A549 (cell line): ENCODE measurements around the gene LEKR1. TPM values are rescaled to one million over a fixed set of nuclear protein-coding genes. Genes with fewer than 3 reads are reported as not detected.

Experiments
- ATAC-seq, 2 experiments: fragments of 200-7000 bp in 1 of 2; fragments of >200 bp in 1 of 2; cut with Nextera tagmentation in 1 of 2; cut with Tn5 transposase in 1 of 2; 3 replicates each; pipeline versions ENCODE4 v1.8.0 to v1.9.1; 2018 to 2020; ENCODE audit warnings: mild to moderate bottlenecking in 1 of 2, moderate library complexity in 1 of 2
- CTCF ChIA-PET: fragments of 300-600 bp; sonication (Branson Sonifier 250); formaldehyde crosslinking; extraction: SDS; loops from one replicate; lab custom pipeline; 2021; ENCODE audit warnings: antibody characterized with exemption, inconsistent platforms; lab: Yijun Ruan, JAX
- POLR2A ChIA-PET: fragments of 350-600 bp; formaldehyde crosslinking; extraction: SDS; loops from one replicate; lab custom pipeline; 2021; ENCODE audit warnings: antibody characterized with exemption, inconsistent platforms; lab: Yijun Ruan, JAX
- DNase-seq, 2 experiments: peaks; one replicate each; pipeline versions ENCODE4 v3.0.0 to v3.0.0-alpha.2; 2011 to 2016; ENCODE audit warnings: low read depth in 1 of 2, low spot score in 1 of 2
- FAIRE-seq: peaks from 2 replicates; lab custom pipeline; 2011; peaks lifted over from hg19 to GRCh38; lab: Jason Lieb, UNC
- H3K27ac ChIP-seq, 2 experiments: fragments of >200 bp; sonication (Bioruptor Twin); formaldehyde crosslinking; 3 replicates each; pipeline ENCODE4 v1.5.1; 2016 to 2017
- H3K4me1 ChIP-seq: fragments of >200 bp; sonication (Bioruptor Twin); formaldehyde crosslinking; 3 replicates; pipeline ENCODE4 v1.6.1; 2016
- H3K4me2 ChIP-seq: fragments of >200 bp; sonication (Bioruptor Twin); formaldehyde crosslinking; 3 replicates; pipeline ENCODE4 v1.6.1; 2016
- H3K4me3 ChIP-seq: fragments of >200 bp; sonication (Bioruptor Twin); formaldehyde crosslinking; 3 replicates; pipeline ENCODE4 v1.5.1; 2016
- H3K9me3 ChIP-seq: fragments of >200 bp; sonication (Bioruptor Twin); formaldehyde crosslinking; 3 replicates; pipeline ENCODE4 v1.6.1; 2016
- BCL3 ChIP-seq: fragments of >200 bp; sonication (Bioruptor Twin); formaldehyde crosslinking; IDR thresholded peaks from 3 replicates; pipeline ENCODE4 v1.6.1; 2016
- BHLHE40 ChIP-seq: IDR thresholded peaks from 2 replicates; pipeline ENCODE4 v1.6.1; 2012; ENCODE audit warnings: low read depth, low read length, inconsistent platforms
- CBX8 ChIP-seq: fragments of 200-600 bp; sonication (generic); IDR thresholded peaks from 2 replicates; pipeline ENCODE4 v1.6.1; 2016
- CHD2 ChIP-seq: fragments of 150-350 bp; IDR thresholded peaks from 2 replicates; pipeline ENCODE4 v1.6.1; 2014; ENCODE audit warnings: low read length; ENCODE audit not compliant: partially characterized antibody
- EHF ChIP-seq: fragments of 250-450 bp; sonication (Bioruptor Pico); IDR thresholded peaks from 2 replicates; pipeline ENCODE4 v1.5.0; 2020; ENCODE audit warnings: mild to moderate bottlenecking
- EP300 ChIP-seq, 2 experiments: fragments of >200 bp; sonication (Bioruptor Twin); formaldehyde crosslinking; IDR thresholded peaks; 2 replicates in 1 of 2; 3 replicates in 1 of 2; pipeline ENCODE4 v1.6.1; 2016 to 2017
- FOSL2 ChIP-seq, 2 experiments: fragments of 450-650 bp in 1 of 2; fragments of >200 bp in 1 of 2; sonication (Bioruptor Twin) in 1 of 2; formaldehyde crosslinking; IDR thresholded peaks; 2 replicates each; pipeline versions ENCODE4 v1.5.0 to v1.6.1; 2016 to 2020; ENCODE audit warnings: mild to moderate bottlenecking in 1 of 2, moderate library complexity in 1 of 2
- GATA3 ChIP-seq: IDR thresholded peaks from 2 replicates; pipeline ENCODE4 v1.6.1; 2012; ENCODE audit warnings: borderline replicate concordance
- HOXB13 ChIP-seq: fragments of 250-450 bp; sonication (Bioruptor Pico); IDR thresholded peaks from 2 replicates; pipeline ENCODE4 v1.5.0; 2020; ENCODE audit warnings: low read depth, mild to moderate bottlenecking, moderate library complexity
- HOXB5 ChIP-seq: fragments of 250-450 bp; sonication (Bioruptor Pico); IDR thresholded peaks from 2 replicates; pipeline ENCODE4 v1.5.0; 2020; ENCODE audit warnings: mild to moderate bottlenecking, moderate library complexity
- MAZ ChIP-seq: fragments of 150-350 bp; IDR thresholded peaks from 2 replicates; pipeline ENCODE4 v1.6.1; 2014; ENCODE audit warnings: antibody characterized with exemption, low read depth, low read length, borderline replicate concordance
- NR3C1 ChIP-seq: fragments of >200 bp; sonication (Bioruptor Twin); formaldehyde crosslinking; IDR thresholded peaks from 3 replicates; pipeline ENCODE4 v1.6.1; 2017
- PBX3 ChIP-seq: IDR thresholded peaks from 2 replicates; pipeline ENCODE4 v1.6.1; 2012
- PHF8 ChIP-seq: fragments of 200-600 bp; sonication (generic); IDR thresholded peaks from 2 replicates; pipeline ENCODE4 v1.6.1; 2016; ENCODE audit warnings: low read depth, mild to moderate bottlenecking, antibody characterized with exemption, moderate library complexity, borderline replicate concordance
- POLR2A ChIP-seq: IDR thresholded peaks from 2 replicates; pipeline ENCODE4 v1.6.1; 2012; ENCODE audit warnings: mild to moderate bottlenecking, low read length
- RAD21 ChIP-seq, 2 experiments: fragments of >200 bp in 1 of 2; sonication (Bioruptor Twin) in 1 of 2; formaldehyde crosslinking in 1 of 2; IDR thresholded peaks in 1 of 2; conservative IDR thresholded peaks in 1 of 2; 2 replicates in 1 of 2; 3 replicates in 1 of 2; pipeline ENCODE4 v1.6.1; 2012 to 2018; ENCODE audit warnings: inconsistent platforms in 1 of 2
- RCOR1 ChIP-seq: fragments of 150-350 bp; IDR thresholded peaks from 2 replicates; pipeline ENCODE4 v1.6.1; 2014; ENCODE audit warnings: antibody characterized with exemption, low read length, low read depth
- REST ChIP-seq: fragments of 200-600 bp; sonication (generic); IDR thresholded peaks from 2 replicates; pipeline ENCODE4 v1.6.1; 2016; ENCODE audit warnings: antibody characterized with exemption, mild to moderate bottlenecking, moderate library complexity
- SREBF2 ChIP-seq: fragments of 450-650 bp; IDR thresholded peaks from 2 replicates; pipeline ENCODE4 v1.6.1; 2014; ENCODE audit warnings: mild to moderate bottlenecking, moderate library complexity
- TFCP2L1 ChIP-seq: fragments of 250-450 bp; sonication (Bioruptor Pico); IDR thresholded peaks from 2 replicates; pipeline ENCODE4 v1.5.0; 2021; ENCODE audit warnings: mild to moderate bottlenecking
- TP53 ChIP-seq: fragments of 250-450 bp; sonication (Bioruptor Pico); IDR thresholded peaks from 2 replicates; pipeline ENCODE4 v1.5.0; 2021; ENCODE audit warnings: mild to moderate bottlenecking, moderate library complexity
- ZC3H11A ChIP-seq: fragments of 450-650 bp; IDR thresholded peaks from 2 replicates; pipeline ENCODE4 v1.6.1; 2014; ENCODE audit warnings: antibody characterized with exemption, mild to moderate bottlenecking
- ZNF302 ChIP-seq: fragments of 250-450 bp; sonication (Bioruptor Pico); IDR thresholded peaks from 2 replicates; pipeline ENCODE4 v1.9.0; 2021; ENCODE audit warnings: inconsistent platforms, mild to moderate bottlenecking, moderate library complexity
- WGBS: methylation state at CpG from one replicate; pipeline ENCODE4 v1.1.6; 2017; ENCODE audit errors: missing lambda C conversion rate; 5-methylcytosine and 5-hydroxymethylcytosine counted together
- polyA plus RNA-seq, 4 experiments: library from polyadenylated mRNA; depleted of rRNA in 3 of 4; stranded (reverse); fragments of >200 nt; fragmentation: RNase III in 1 of 4; extraction: RNeasy Plus Mini Kit Qiagen cat#74134 plus additional on column Dnase treatment in 1 of 4; gene quantifications; 2 replicates in 3 of 4; 3 replicates in 1 of 4; pipeline ENCODE4 v1.2.3, GENCODE V29; 2011 to 2017
- TF ChIP-seq, protein P1 (sequence below): fragments of 250-450 bp; sonication (Bioruptor Pico); IDR thresholded peaks from 2 replicates; pipeline ENCODE4 v1.5.0; 2020; ENCODE audit warnings: low read depth, mild to moderate bottlenecking, moderate library complexity
- TF ChIP-seq, protein P2 (sequence below): fragments of 450-650 bp; IDR thresholded peaks from 2 replicates; pipeline ENCODE4 v1.6.1; 2014; ENCODE audit warnings: antibody characterized with exemption
- TF ChIP-seq, protein P3 (sequence below): IDR thresholded peaks from 2 replicates; pipeline ENCODE4 v1.6.1; 2012
- TF ChIP-seq, protein P4 (sequence below): IDR thresholded peaks from 2 replicates; pipeline ENCODE4 v1.6.1; 2012; ENCODE audit warnings: low read depth, borderline replicate concordance

Gene LEKR1
- polyA plus RNA-seq, 2 of the 4 experiments (the other 2 are of a cell fraction) = 1.3 to 1.4 TPM

GRCh38 chr3:156899951-156900350 lies 73.8 kb downstream of the LEKR1 start:
- Histone ChIP-seq H3K4me1 (no peaks in the 10 kb centered on the region), H3K27ac (no peak overlapping the region), H3K4me2 (no peak overlapping the region)
- ChIA-PET POLR2A (no interaction called here), CTCF (no interaction called here)
- 72% methylated on average over 1 of the region's 1 CpG for WGBS
- no peak for DNase-seq
- no peak for TF ChIP-seq HOXB13 (CRISPR knock-in tag)
- no peak for TF ChIP-seq CBX8
- TF ChIP-seq, protein P1, sequence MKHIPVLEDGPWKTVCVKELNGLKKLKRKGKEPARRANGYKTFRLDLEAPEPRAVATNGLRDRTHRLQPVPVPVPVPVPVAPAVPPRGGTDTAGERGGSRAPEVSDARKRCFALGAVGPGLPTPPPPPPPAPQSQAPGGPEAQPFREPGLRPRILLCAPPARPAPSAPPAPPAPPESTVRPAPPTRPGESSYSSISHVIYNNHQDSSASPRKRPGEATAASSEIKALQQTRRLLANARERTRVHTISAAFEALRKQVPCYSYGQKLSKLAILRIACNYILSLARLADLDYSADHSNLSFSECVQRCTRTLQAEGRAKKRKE = no peak
- TF ChIP-seq CHD2 = no peak
- TF ChIP-seq GATA3 = no peak
- no peak for TF ChIP-seq SREBF2
- no peak for TF ChIP-seq FOSL2 (IDR thresholded peaks at IDR 0.05)
- no peak for TF ChIP-seq FOSL2 (CRISPR knock-in tag; IDR thresholded peaks at IDR 0.05)
- TF ChIP-seq POLR2A = no peak
- TF ChIP-seq TFCP2L1 (CRISPR knock-in tag) = no peak
- no peak for TF ChIP-seq ZC3H11A
- no peak for TF ChIP-seq REST
- TF ChIP-seq MAZ = no peak
- TF ChIP-seq EHF = no peak
- TF ChIP-seq TP53 (CRISPR knock-in tag) = no peak
- TF ChIP-seq, protein P2, sequence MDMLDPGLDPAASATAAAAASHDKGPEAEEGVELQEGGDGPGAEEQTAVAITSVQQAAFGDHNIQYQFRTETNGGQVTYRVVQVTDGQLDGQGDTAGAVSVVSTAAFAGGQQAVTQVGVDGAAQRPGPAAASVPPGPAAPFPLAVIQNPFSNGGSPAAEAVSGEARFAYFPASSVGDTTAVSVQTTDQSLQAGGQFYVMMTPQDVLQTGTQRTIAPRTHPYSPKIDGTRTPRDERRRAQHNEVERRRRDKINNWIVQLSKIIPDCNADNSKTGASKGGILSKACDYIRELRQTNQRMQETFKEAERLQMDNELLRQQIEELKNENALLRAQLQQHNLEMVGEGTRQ = no peak
- no peak for TF ChIP-seq PBX3
- TF ChIP-seq HOXB5 (CRISPR knock-in tag) = no peak
- TF ChIP-seq, all 56 proteins: peak for 0
- FAIRE-seq = no peak
- H3K4me3 ChIP-seq = no peak overlapping the region
- H3K9me3 ChIP-seq = no peaks in the 10 kb centered on the region; the same call in 1 of the 3 replicates
- ATAC-seq = no peak

- POLR2A ChIA-PET = no interaction called here
- no peak for FAIRE-seq
Observed at GRCh38 chr3:156902916-156903315, 76.8 kb downstream of the LEKR1 start.

More at GRCh38 chr3:156902916-156903315, 76.8 kb downstream of the LEKR1 start:
- CTCF ChIA-PET = no interaction called here
- no peaks in the 10 kb centered on the region for H3K9me3 ChIP-seq
- DNase-seq = no peak
- no peak overlapping the region for H3K27ac ChIP-seq
- no peaks in the 10 kb centered on the region for H3K4me1 ChIP-seq
- H3K4me3 ChIP-seq = no peak overlapping the region
- H3K4me2 ChIP-seq = no peak overlapping the region
- TF ChIP-seq, protein P3, sequence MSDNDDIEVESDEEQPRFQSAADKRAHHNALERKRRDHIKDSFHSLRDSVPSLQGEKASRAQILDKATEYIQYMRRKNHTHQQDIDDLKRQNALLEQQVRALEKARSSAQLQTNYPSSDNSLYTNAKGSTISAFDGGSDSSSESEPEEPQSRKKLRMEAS = no peak
- no peak for TF ChIP-seq RAD21 (conservative IDR thresholded peaks at IDR 0.05 in 1 of 2, IDR thresholded peaks at IDR 0.05 in 1 of 2)
- no peak for TF ChIP-seq BHLHE40
- no peak for TF ChIP-seq PHF8
- TF ChIP-seq BCL3 = no peak
- TF ChIP-seq, protein P4, sequence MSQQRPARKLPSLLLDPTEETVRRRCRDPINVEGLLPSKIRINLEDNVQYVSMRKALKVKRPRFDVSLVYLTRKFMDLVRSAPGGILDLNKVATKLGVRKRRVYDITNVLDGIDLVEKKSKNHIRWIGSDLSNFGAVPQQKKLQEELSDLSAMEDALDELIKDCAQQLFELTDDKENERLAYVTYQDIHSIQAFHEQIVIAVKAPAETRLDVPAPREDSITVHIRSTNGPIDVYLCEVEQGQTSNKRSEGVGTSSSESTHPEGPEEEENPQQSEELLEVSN = no peak
- TF ChIP-seq POLR2A = no peak
- TF ChIP-seq ZNF302 = no peak
- TF ChIP-seq EHF = no peak
- no peak for TF ChIP-seq RCOR1
- TF ChIP-seq EP300 (IDR thresholded peaks at IDR 0.05) = no peak
- TF ChIP-seq GATA3 = no peak
- TF ChIP-seq NR3C1 = no peak
- TF ChIP-seq, all 56 proteins: peak for 0
- no peak for ATAC-seq
